Small intestine (tissue), 7 donors: ENCODE data around the gene LDLRAD3. TPM values are rescaled to one million over a fixed set of nuclear protein-coding genes. Genes with fewer than 3 reads are reported as not detected.

Experiments
- DNase-seq, 2 donors: peaks; one replicate each; pipeline versions ENCODE4 v3.0.0 to v3.0.0-alpha.2; 2013
- FAIRE-seq: peaks from 2 replicates; lab custom pipeline; 2012; peaks lifted over from hg19 to GRCh38; lab: Jason Lieb, UNC
- H3K27ac ChIP-seq, 3 donors: one replicate each; pipeline ENCODE4 v1.5.1; 2013; ENCODE audit warnings: low read length in 2 of 3, mild to moderate bottlenecking in 2 of 3, control low read depth in 1 of 3, inconsistent platforms in 1 of 3, low read depth in 1 of 3, moderate library complexity in 1 of 3
- H3K27me3 ChIP-seq, 3 donors: one replicate each; pipeline ENCODE4 v1.6.1; 2013; ENCODE audit warnings: low read length in 3 of 3, inconsistent platforms in 1 of 3; ENCODE audit not compliant: control insufficient read depth in 3 of 3, insufficient read depth in 3 of 3
- H3K36me3 ChIP-seq, 3 donors: one replicate each; pipeline ENCODE4 v1.6.1; 2013; ENCODE audit warnings: low read length in 3 of 3, inconsistent platforms in 1 of 3, low read depth in 1 of 3, mild to moderate bottlenecking in 1 of 3, moderate library complexity in 1 of 3; ENCODE audit not compliant: control insufficient read depth in 3 of 3, insufficient read depth in 2 of 3
- H3K4me1 ChIP-seq, 3 donors: one replicate each; pipeline ENCODE4 v1.6.1; 2013; ENCODE audit warnings: low read length in 2 of 3, inconsistent platforms in 1 of 3, low read depth in 1 of 3, mild to moderate bottlenecking in 1 of 3, moderate library complexity in 1 of 3; ENCODE audit not compliant: control insufficient read depth in 3 of 3, insufficient read depth in 2 of 3
- H3K4me3 ChIP-seq, 3 donors: one replicate each; pipeline ENCODE4 v1.5.1; 2013; ENCODE audit warnings: low read length in 3 of 3, control low read depth in 1 of 3, inconsistent platforms in 1 of 3, low read depth in 1 of 3, mild to moderate bottlenecking in 1 of 3, moderate library complexity in 1 of 3
- H3K9me3 ChIP-seq, 2 donors: one replicate each; pipeline ENCODE4 v1.6.1; 2013; ENCODE audit warnings: low read depth in 1 of 2, low read length in 1 of 2; ENCODE audit not compliant: control insufficient read depth in 2 of 2, insufficient read depth in 1 of 2
- WGBS, 3 donors: extraction: QIAGEN DNeasy Blood & Tissue Kit; methylation state at CpG; one replicate each; pipeline ENCODE4 v1.1.7; 2013; 5-methylcytosine and 5-hydroxymethylcytosine counted together
- polyA plus RNA-seq, 4 donors: library from polyadenylated mRNA; stranded (reverse) in 3 of 4; unstranded in 1 of 4; fragments of 200-250 nt in 3 of 4; fragments of 120-200 nt in 1 of 4; gene quantifications; one replicate each; pipeline versions ENCODE4 v1.2.1 to v1.2.3, GENCODE V29; 2013
- donor health status: healthy with polysubstance abuse.
- donor health status: control.
- donor health status: control.
- donor health status: Bipolar disorder and iron deficiency.
- donor health status: healthy.

LDLRAD3 gene
- polyA plus RNA-seq, 4 donors: 0.22 to 6.9 (median 3.5) TPM

DNA sequence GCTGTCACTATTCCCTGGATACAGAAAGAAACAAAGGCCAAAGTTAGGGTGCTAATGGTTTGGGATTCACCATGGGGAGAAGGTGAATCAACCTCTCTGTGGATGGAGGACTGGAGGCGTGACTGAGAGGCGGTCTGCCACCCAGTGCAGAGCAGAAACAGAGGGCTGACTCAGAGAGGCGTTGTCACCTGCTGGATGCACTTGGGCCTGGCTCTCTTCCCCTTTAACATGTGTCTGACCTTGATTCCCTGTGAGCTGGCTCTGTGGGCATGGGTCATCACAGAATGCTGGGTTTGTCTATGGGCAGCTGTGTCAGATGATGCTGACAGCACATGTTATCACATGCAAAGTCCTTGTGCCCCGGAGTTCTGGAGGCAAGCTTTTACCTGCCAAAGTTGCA is 75.9 kb downstream of the LDLRAD3 start:
- Histone ChIP-seq H3K27ac (no peak overlapping the region), H3K4me1 (no peaks in the 10 kb centered on the region), H3K36me3 (no peaks in the 10 kb centered on the region), H3K9me3 (no peaks in the 10 kb centered on the region), H3K4me3 (no peak overlapping the region), H3K27me3 (no peaks in the 10 kb centered on the region)
- FAIRE-seq: no peak
- no peak for DNase-seq
- 81 to 91% (median 84%) methylated on average over 4 of the region's 4 CpGs for WGBS, 3 donors

DNA sequence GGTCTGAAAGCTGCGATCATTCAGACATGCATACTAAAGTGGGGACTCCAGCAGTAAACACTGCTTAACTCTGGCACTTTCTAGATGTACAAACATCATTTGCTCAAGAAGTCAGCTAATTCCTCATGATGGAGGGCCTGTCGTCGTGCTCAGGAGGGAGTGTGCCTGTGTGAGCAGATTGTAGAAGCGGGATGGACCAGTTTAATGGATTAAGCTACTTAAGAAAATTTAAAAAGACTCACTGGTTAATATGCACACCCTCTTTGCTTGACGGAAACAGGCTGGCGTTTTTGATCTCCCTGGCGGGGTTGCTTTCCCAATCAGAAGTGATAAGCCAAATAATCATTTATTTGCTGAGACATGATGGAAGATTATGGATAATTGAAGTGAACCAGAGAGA is 79.0 kb downstream of the LDLRAD3 start:
- Histone ChIP-seq H3K4me1 (peaks cover 0 to 4% (median 2%) of the 10 kb centered on the region in 3 donors), H3K4me3 (no peak overlapping the region), H3K27me3 (no peaks in the 10 kb centered on the region), H3K9me3 (no peaks in the 10 kb centered on the region), H3K27ac (no peak overlapping the region), H3K36me3 (no peaks in the 10 kb centered on the region)
- FAIRE-seq (no peak), DNase-seq (no peak)
- 77 to 88% (median 85%) methylated on average over 7 of the region's 7 CpGs for WGBS, 3 donors

DNA sequence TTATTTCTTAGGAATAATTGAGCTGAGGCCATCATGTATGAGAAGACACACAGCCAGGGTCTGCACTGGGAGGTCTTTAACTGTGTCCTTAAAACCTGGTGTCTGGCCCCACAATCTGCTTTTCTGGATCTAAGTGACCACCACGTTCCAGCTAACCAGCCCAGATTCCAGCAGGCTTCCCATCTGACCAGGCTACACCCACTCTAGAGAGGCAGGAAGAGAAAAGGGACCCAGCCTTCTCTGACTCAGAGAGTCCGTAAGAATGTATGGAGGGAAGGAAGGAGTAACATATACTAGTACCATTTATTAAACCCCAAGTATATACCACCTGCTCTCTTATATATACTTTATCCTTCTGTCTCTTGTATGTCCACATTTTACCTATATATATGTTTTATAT is 80.1 kb downstream of the LDLRAD3 start:
- no peak for FAIRE-seq
- 33 to 35% (median 35%) methylated on average over 2 of the region's 2 CpGs for WGBS, 3 donors
- Histone ChIP-seq H3K9me3 (no peaks in the 10 kb centered on the region), H3K4me1 (peaks cover 0 to 9% (median 3%) of the 10 kb centered on the region in 3 donors), H3K36me3 (no peaks in the 10 kb centered on the region), H3K27me3 (no peaks in the 10 kb centered on the region), H3K27ac (no peak overlapping the region), H3K4me3 (no peak overlapping the region)
- no peak for DNase-seq

GRCh38 chr11:36024716-36025115 is 80.9 kb downstream of the LDLRAD3 start:
- FAIRE-seq (no peak), DNase-seq (no peak)
- H3K36me3 ChIP-seq: no peaks in the 10 kb centered on the region
- no peak overlapping the region for H3K4me3 ChIP-seq
- WGBS, 3 donors: 70 to 89% (median 84%) methylated on average over 1 of the region's 1 CpG
- no peak overlapping the region for H3K27ac ChIP-seq
- peaks cover 0 to 13% (median 3%) of the 10 kb centered on the region in 3 donors for H3K4me1 ChIP-seq
- no peaks in the 10 kb centered on the region for H3K9me3 ChIP-seq
- no peaks in the 10 kb centered on the region for H3K27me3 ChIP-seq

DNA sequence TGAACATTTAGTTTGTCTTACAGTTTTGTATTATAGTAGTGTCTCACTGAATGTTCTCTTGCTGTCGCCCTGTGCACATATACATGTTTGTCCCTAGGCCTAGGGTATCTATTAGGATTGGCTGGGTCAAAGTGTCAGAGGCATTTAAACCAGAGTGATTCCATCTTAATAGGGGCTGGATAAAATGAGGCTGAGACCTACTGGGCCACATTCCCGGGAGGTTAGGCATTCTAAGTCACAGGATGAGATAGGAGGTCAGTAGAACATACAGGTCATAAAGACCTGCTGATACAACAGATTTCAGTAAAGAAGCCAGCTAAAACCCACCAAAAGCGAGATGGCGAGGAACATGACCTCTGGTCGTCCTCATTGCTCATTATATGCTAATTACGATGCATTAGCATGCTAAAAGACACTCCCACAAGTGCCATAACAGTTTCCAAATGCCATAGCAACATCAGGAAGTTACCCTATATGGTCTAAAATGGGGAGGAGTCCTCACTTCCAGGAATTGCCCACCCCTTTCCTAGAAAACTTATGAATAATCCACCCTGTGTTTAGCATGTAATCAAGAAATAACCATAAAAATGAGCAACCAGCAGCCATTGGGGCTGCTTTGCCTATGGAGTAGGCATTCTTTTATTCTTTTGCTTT is 82.6 kb downstream of the LDLRAD3 start:
- DNase-seq: no peak
- Histone ChIP-seq H3K9me3 (no peaks in the 10 kb centered on the region), H3K4me1 (peaks cover 0 to 13% (median 3%) of the 10 kb centered on the region in 3 donors), H3K27ac (no peak overlapping the region), H3K27me3 (no peaks in the 10 kb centered on the region), H3K4me3 (no peak overlapping the region), H3K36me3 (no peaks in the 10 kb centered on the region)
- no peak for FAIRE-seq
- WGBS, 3 donors: 90 to 94% (median 90%) methylated on average over 6 of the region's 6 CpGs

- no peak for FAIRE-seq
Observed at GRCh38 chr11:36027731-36028130, 83.9 kb downstream of the LDLRAD3 start.

DNA sequence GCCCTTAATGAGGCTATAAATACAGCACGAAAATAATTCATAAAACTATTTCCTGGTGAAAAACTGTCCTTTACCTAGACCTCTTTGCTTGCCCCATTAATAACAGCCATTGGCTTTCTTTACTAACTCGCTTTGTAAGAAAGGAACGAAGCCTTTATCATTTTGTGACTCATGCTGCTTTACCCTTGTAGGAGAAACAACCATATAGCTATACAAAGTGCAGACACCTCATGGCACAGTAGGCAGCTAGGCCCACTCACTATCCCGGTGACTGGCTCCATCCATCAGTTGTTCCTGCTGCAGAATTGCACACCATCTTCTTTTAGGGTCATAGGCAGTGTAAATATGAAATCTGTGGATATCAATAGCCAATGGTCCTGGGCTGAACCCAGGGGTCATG is 85.8 kb downstream of the LDLRAD3 start:
- peak overlapping the region in 1 of 3 donors; percentile 6 for H3K27ac ChIP-seq
- H3K4me1 ChIP-seq: peaks cover 0 to 19% (median 3%) of the 10 kb centered on the region in 3 donors
- no peak overlapping the region for H3K4me3 ChIP-seq
- FAIRE-seq (no peak), DNase-seq (no peak)
- H3K9me3 ChIP-seq: peaks cover 0 to 4% of the 10 kb centered on the region in 2 donors
- 53 to 78% (median 66%) methylated on average over 4 of the region's 4 CpGs for WGBS, 3 donors
- no peaks in the 10 kb centered on the region for H3K27me3 ChIP-seq
- no peaks in the 10 kb centered on the region for H3K36me3 ChIP-seq

More at GRCh38 chr11:36027731-36028130, 83.9 kb downstream of the LDLRAD3 start:
- H3K27me3 ChIP-seq: no peaks in the 10 kb centered on the region
- no peak overlapping the region for H3K27ac ChIP-seq
- no peaks in the 10 kb centered on the region for H3K9me3 ChIP-seq
- H3K4me3 ChIP-seq: no peak overlapping the region
- DNase-seq: peak; percentile 49 to 58
- H3K4me1 ChIP-seq: peaks cover 0 to 17% (median 3%) of the 10 kb centered on the region in 3 donors
- no peaks in the 10 kb centered on the region for H3K36me3 ChIP-seq
- WGBS, 3 donors: 21 to 57% (median 27%) methylated on average over 4 of the region's 4 CpGs

- FAIRE-seq (no peak), DNase-seq (no peak)
- peaks cover 0 to 28% (median 3%) of the 10 kb centered on the region in 3 donors for H3K4me1 ChIP-seq
- peak overlapping the region in 1 of 3 donors; percentile 22 for H3K27ac ChIP-seq
- H3K4me3 ChIP-seq: no peak overlapping the region
- H3K9me3 ChIP-seq: peaks cover 0 to 4% of the 10 kb centered on the region in 2 donors
- no peaks in the 10 kb centered on the region for H3K27me3 ChIP-seq
- no peaks in the 10 kb centered on the region for H3K36me3 ChIP-seq
- WGBS, 3 donors: 45 to 79% (median 56%) methylated on average over 1 of the region's 1 CpG
Observed at GRCh38 chr11:36030731-36031281, 86.9 kb downstream of the LDLRAD3 start.
